AG09319 (cell line): ENCODE results near the gene ADRB1.

Experiments
- DNase-seq: peaks from one replicate; pipeline ENCODE4 v3.0.0-alpha.2; 2010; ENCODE audit warnings: low read depth; ENCODE audit errors: extremely low read depth
- CTCF ChIP-seq: IDR thresholded peaks from 2 replicates; pipeline ENCODE4 v1.5.1; 2011; ENCODE audit warnings: low read depth, mild to moderate bottlenecking, inconsistent platforms, low read length, moderate library complexity

The ADRB1 gene

GRCh38 chr10:114027041-114027394 lies 16.6 kb upstream of the ADRB1 start:
- DNase-seq, result no peak
- TF ChIP-seq CTCF, result no peak

- TF ChIP-seq CTCF, result no peak
- DNase-seq, result no peak
Measured at GRCh38 chr10:114027951-114028350, 15.7 kb upstream of the ADRB1 start.

GRCh38 chr10:114028425-114028824 lies 15.2 kb upstream of the ADRB1 start:
- DNase-seq, result no peak
- TF ChIP-seq CTCF, result no peak

GRCh38 chr10:114029655-114030054 lies 14.0 kb upstream of the ADRB1 start:
- no peak for TF ChIP-seq CTCF
- no peak for DNase-seq

GRCh38 chr10:114030140-114030539 lies 13.5 kb upstream of the ADRB1 start:
- TF ChIP-seq CTCF, result no peak
- no peak for DNase-seq

- TF ChIP-seq CTCF, result no peak
- no peak for DNase-seq
Measured at GRCh38 chr10:114031073-114031972, 12.3 kb upstream of the ADRB1 start.

- no peak for DNase-seq
- TF ChIP-seq CTCF, result no peak
Measured at GRCh38 chr10:114033566-114033965, 10.1 kb upstream of the ADRB1 start.
